ENCODE measurements around the gene IGFBP2. TPM values are rescaled to one million over a fixed set of nuclear protein-coding genes. Genes with fewer than 3 reads are reported as not detected.

Gene IGFBP2
- total RNA-seq, 4 donors from 2014 or later = 10.5 to 155 (median 101) TPM

- Histone ChIP-seq H3K4me3 (no peak overlapping the region), H3K27me3 (peaks cover 1% of the 10 kb centered on the region), H3K9me3 (no peaks in the 10 kb centered on the region), H3K36me3 (peaks cover 0 to 4% (median 0%) of the 10 kb centered on the region in 4 donors), H3K4me1 (peaks cover 19 to 58% (median 29%) of the 10 kb centered on the region in 4 donors), H3K27ac (peak overlapping the region; percentile 53 to 86 (median 73))
- intact Hi-C loops (cut with DNase I; ENCODE audit: low total_unique reads) = no loop called here
- WGBS, 2 donors (ENCODE audit: low coverage in 1 of 2) = 40% methylated on average over 2 of the region's 2 CpGs; no CpG with 5 or more reads in 1 of the 2 donors
- TF ChIP-seq POLR2A (IDR thresholded peaks at IDR 0.05) (no peak), CTCF (IDR thresholded peaks at IDR 0.05) (no peak), EP300 (IDR thresholded peaks at IDR 0.05; ENCODE audit: low read depth) (no peak), POLR2AphosphoS5 (IDR thresholded peaks at IDR 0.05) (no peak)
- in situ Hi-C loops (cut with MboI; ENCODE audit: low pct_ligation_motif_present in 1 of 4, low pct_unique_long_range_greater_than_20kb in 1 of 4, low sequenced_read_pairs in 3 of 4) = loop anchor here (10.0 to 25.0 kb wide), 6 partner anchors 481 to 1033 kb away; no protein-coding TSS in a partner anchor
- no peak for DNase-seq
These were observed 48.5 kb downstream of the IGFBP2 start for GRCh38 chr2:216681683-216682082.

DNA sequence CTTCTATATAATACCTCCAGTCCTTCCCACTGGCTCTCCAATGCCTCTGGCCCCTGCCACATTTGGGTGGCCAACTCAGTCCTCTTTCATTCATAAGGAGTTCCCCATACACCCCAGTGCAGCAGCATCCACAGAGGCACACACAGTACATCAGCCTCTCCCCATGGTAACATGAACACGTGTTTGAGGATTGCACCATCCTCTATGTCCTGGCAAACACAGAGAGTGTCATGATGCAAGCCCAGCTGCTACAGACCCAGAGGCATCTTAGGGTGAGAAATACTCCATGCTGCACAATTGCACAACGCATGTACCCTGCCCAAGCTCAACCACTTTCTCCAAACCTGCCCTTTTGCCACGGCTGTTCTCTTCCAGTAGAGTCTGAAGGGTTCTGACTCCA lies 50.6 kb downstream of the IGFBP2 start:
- 32% methylated on average over 3 of the region's 3 CpGs; no CpG with 5 or more reads in 1 of the 2 donors for WGBS, 2 donors (ENCODE audit: low coverage in 1 of 2)
- H3K4me1 ChIP-seq = peaks cover 19 to 75% (median 31%) of the 10 kb centered on the region in 4 donors
- intact Hi-C loops (cut with DNase I; ENCODE audit: low total_unique reads) = no loop called here

GRCh38 chr2:216685327-216685875 lies 52.2 kb downstream of the IGFBP2 start:
- in situ Hi-C loops (cut with MboI; ENCODE audit: low pct_ligation_motif_present in 1 of 4, low pct_unique_long_range_greater_than_20kb in 1 of 4, low sequenced_read_pairs in 3 of 4) = loop anchor here (10.0 to 25.0 kb wide), 6 partner anchors 477 to 1029 kb away; no protein-coding TSS in a partner anchor
- Histone ChIP-seq H3K4me1 (peaks cover 19 to 86% (median 34%) of the 10 kb centered on the region in 4 donors), H3K27me3 (peaks cover 28% of the 10 kb centered on the region), H3K4me3 (no peak overlapping the region), H3K36me3 (no peaks in the 10 kb centered on the region), H3K27ac (peak overlapping the region in 3 of 4 donors; percentile 66 to 86 (median 73)), H3K9me3 (no peaks in the 10 kb centered on the region)
- TF ChIP-seq POLR2A (IDR thresholded peaks at IDR 0.05) = no peak
- TF ChIP-seq CTCF (IDR thresholded peaks at IDR 0.05) = no peak
- TF ChIP-seq POLR2AphosphoS5 (IDR thresholded peaks at IDR 0.05) = no peak
- no peak for TF ChIP-seq EP300 (IDR thresholded peaks at IDR 0.05; ENCODE audit: low read depth)
- no peak for DNase-seq
- 81 to 87% methylated on average over 3 to 5 of the region's 5 CpGs for WGBS, 2 donors (ENCODE audit: low coverage in 1 of 2)
- intact Hi-C loops (cut with DNase I; ENCODE audit: low total_unique reads) = no loop called here

More for the DNA sequence above, 50.6 kb downstream of the IGFBP2 start:
- TF ChIP-seq CTCF (IDR thresholded peaks at IDR 0.05) = no peak
- no peak for TF ChIP-seq POLR2A (IDR thresholded peaks at IDR 0.05)
- peak; percentile 65 to 93 (median 90) for TF ChIP-seq POLR2AphosphoS5 (IDR thresholded peaks at IDR 0.05)
- peak; percentile 58 for TF ChIP-seq EP300 (IDR thresholded peaks at IDR 0.05; ENCODE audit: low read depth)
- Histone ChIP-seq H3K36me3 (peaks cover 0 to 2% (median 0%) of the 10 kb centered on the region in 4 donors), H3K27ac (peak overlapping the region; percentile 60 to 86 (median 73)), H3K9me3 (no peaks in the 10 kb centered on the region), H3K4me3 (no peak overlapping the region), H3K27me3 (peaks cover 13% of the 10 kb centered on the region)
- in situ Hi-C loops (cut with MboI; ENCODE audit: low pct_ligation_motif_present in 1 of 4, low pct_unique_long_range_greater_than_20kb in 1 of 4, low sequenced_read_pairs in 3 of 4) = loop anchor here (10.0 to 25.0 kb wide), 6 partner anchors 478 to 1031 kb away; no protein-coding TSS in a partner anchor
- DNase-seq = peak; percentile 54

DNA sequence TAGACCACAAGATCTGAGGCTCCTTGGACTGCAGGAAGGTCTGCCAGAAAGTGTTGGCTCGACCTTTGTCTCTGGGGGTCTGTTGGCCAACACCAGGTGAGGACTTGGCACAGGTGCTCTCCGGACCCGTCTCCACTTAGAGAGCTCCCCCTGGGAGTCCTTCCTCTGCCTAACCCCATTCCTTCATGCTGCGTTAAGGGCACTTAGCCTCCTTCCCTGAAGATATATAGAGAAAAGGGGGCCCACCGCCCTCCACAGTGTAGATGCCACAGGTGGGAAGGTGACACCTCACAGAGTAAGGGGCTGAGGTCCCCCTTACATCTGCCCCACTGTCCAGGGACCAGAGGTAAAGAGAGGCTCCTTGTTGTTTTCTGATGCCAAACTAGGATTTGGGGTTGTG lies 53.9 kb downstream of the IGFBP2 start:
- no peak for TF ChIP-seq EP300 (IDR thresholded peaks at IDR 0.05; ENCODE audit: low read depth)
- TF ChIP-seq POLR2AphosphoS5 (IDR thresholded peaks at IDR 0.05) = no peak
- no peak for TF ChIP-seq POLR2A (IDR thresholded peaks at IDR 0.05)
- no peak for TF ChIP-seq CTCF (IDR thresholded peaks at IDR 0.05)
- Histone ChIP-seq H3K27ac (peak overlapping the region; percentile 45 to 85 (median 69)), H3K9me3 (no peaks in the 10 kb centered on the region), H3K4me3 (no peak overlapping the region), H3K4me1 (peaks cover 17 to 79% (median 25%) of the 10 kb centered on the region in 4 donors), H3K36me3 (no peaks in the 10 kb centered on the region), H3K27me3 (peaks cover 44% of the 10 kb centered on the region)
- DNase-seq = no peak
- intact Hi-C loops (cut with DNase I; ENCODE audit: low total_unique reads) = no loop called here
- 67% methylated on average over 5 of the region's 5 CpGs; no CpG with 5 or more reads in 1 of the 2 donors for WGBS, 2 donors (ENCODE audit: low coverage in 1 of 2)
- in situ Hi-C loops (cut with MboI; ENCODE audit: low pct_ligation_motif_present in 1 of 4, low pct_unique_long_range_greater_than_20kb in 1 of 4, low sequenced_read_pairs in 3 of 4) = loop anchor here (10.0 to 25.0 kb wide), 6 partner anchors 475 to 1028 kb away; no protein-coding TSS in a partner anchor
